HEK293T (cell line): ENCODE results near the gene TEX264.

ENCODE experiments used
- CTCF ChIA-PET: fragments of 350-600 bp; formaldehyde crosslinking; extraction: SDS; loops from one replicate; lab custom pipeline; 2021; ENCODE audit warnings: antibody characterized with exemption, inconsistent platforms; lab: Yijun Ruan, JAX
- POLR2A ChIA-PET: fragments of 350-600 bp; formaldehyde crosslinking; extraction: SDS; loops from one replicate; lab custom pipeline; 2020; ENCODE audit warnings: antibody characterized with exemption, inconsistent platforms; lab: Yijun Ruan, JAX
- DNase-seq: peaks from one replicate; pipeline ENCODE4 v3.0.0; 2012; ENCODE audit warnings: mixed read lengths; ENCODE audit errors: extremely low spot score
- ARNT ChIP-seq: fragments of 450-650 bp; IDR thresholded peaks from 2 replicates; pipeline ENCODE4 v1.6.1; 2017; ENCODE audit warnings: mild to moderate bottlenecking
- BHLHE40 ChIP-seq: fragments of 450-650 bp; IDR thresholded peaks from 2 replicates; pipeline ENCODE4 v1.6.1; 2016; ENCODE audit warnings: mild to moderate bottlenecking, moderate library complexity, borderline replicate concordance
- CTBP1 ChIP-seq: fragments of 450-650 bp; IDR thresholded peaks from 2 replicates; pipeline ENCODE4 v1.6.1; 2016; ENCODE audit warnings: borderline replicate concordance
- ELF4 ChIP-seq: fragments of 450-650 bp; IDR thresholded peaks from 2 replicates; pipeline ENCODE4 v1.6.1; 2017; ENCODE audit warnings: antibody characterized with exemption
- FOXA1 ChIP-seq: fragments of 450-650 bp; IDR thresholded peaks from 2 replicates; pipeline ENCODE4 v1.6.1; 2016; ENCODE audit warnings: mild to moderate bottlenecking
- FOXK2 ChIP-seq: fragments of 450-650 bp; IDR thresholded peaks from 2 replicates; pipeline ENCODE4 v1.6.1; 2016; ENCODE audit warnings: mild to moderate bottlenecking
- FOXM1 ChIP-seq: fragments of 450-650 bp; IDR thresholded peaks from 2 replicates; pipeline ENCODE4 v1.6.1; 2017; ENCODE audit warnings: mild to moderate bottlenecking, borderline replicate concordance
- HDGF ChIP-seq: fragments of 450-650 bp; IDR thresholded peaks from 2 replicates; pipeline ENCODE4 v1.6.1; 2017; ENCODE audit warnings: antibody characterized with exemption, borderline replicate concordance
- L3MBTL2 ChIP-seq: fragments of 450-650 bp; conservative IDR thresholded peaks from 2 replicates; pipeline ENCODE4 v1.6.1; 2016; ENCODE audit warnings: mild to moderate bottlenecking
- LEF1 ChIP-seq: fragments of 450-650 bp; IDR thresholded peaks from 2 replicates; pipeline ENCODE4 v1.6.1; 2017; ENCODE audit warnings: mild to moderate bottlenecking, borderline replicate concordance
- NFRKB ChIP-seq: fragments of 450-650 bp; IDR thresholded peaks from 2 replicates; pipeline ENCODE4 v1.6.1; 2016; ENCODE audit warnings: mild to moderate bottlenecking, moderate library complexity
- PKNOX1 ChIP-seq: fragments of 450-650 bp; IDR thresholded peaks from 2 replicates; pipeline ENCODE4 v1.6.1; 2016
- SP1 ChIP-seq: fragments of 450-650 bp; IDR thresholded peaks from 2 replicates; pipeline ENCODE4 v1.6.1; 2017
- SUZ12 ChIP-seq: fragments of 450-650 bp; IDR thresholded peaks from 2 replicates; pipeline ENCODE4 v1.6.1; 2016; ENCODE audit warnings: mild to moderate bottlenecking
- TARDBP ChIP-seq: fragments of 450-650 bp; IDR thresholded peaks from 2 replicates; pipeline ENCODE4 v1.6.1; 2016
- ZNF384 ChIP-seq: fragments of 450-650 bp; IDR thresholded peaks from 2 replicates; pipeline ENCODE4 v1.6.1; 2016

TEX264 gene

GRCh38 chr3:51679318-51679717 lies 8.3 kb downstream of the TEX264 start:
- CTCF ChIA-PET: interaction anchor here (0.9 to 1.2 kb wide), 3 partner anchors 9 to 1018 kb away, joined by 3 to 4 read pairs (median 4); no protein-coding TSS in a partner anchor
- TF ChIP-seq FOXK2 (no peak), FOXM1 (no peak), TARDBP (no peak), SUZ12 (no peak), SP1 (no peak), LEF1 (no peak), ZNF384 (no peak), HDGF (no peak), ELF4 (no peak), FOXA1 (no peak)
- POLR2A ChIA-PET: interaction anchor here (3.6 kb wide), 1 partner anchor 179 kb away, joined by 29 read pairs; the partner anchor contains the start of gene DCAF1

DNA sequence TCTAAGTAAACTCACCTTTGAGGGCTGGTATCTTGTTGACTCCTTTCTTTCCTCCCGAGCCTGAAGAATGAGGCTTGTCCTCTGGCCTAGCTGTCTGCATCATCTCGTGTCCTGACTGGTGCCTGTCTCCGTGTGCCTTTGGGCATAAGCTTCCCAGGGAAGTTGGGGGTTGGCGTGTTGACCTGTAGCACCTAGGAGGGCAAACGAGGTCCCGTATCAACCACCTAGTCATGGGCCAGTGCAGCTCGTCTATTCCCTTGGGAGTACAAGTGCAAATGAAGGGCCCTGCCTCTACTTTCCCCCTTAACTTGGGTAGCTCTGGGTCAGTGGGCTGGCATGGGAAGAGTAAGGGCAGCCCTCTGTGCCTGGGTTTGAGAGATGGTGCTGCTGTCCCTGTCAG lies 8.7 kb downstream of the TEX264 start:
- ChIA-PET CTCF (interaction anchor here (0.9 to 1.2 kb wide), 3 partner anchors 10 to 1018 kb away, joined by 3 to 4 read pairs (median 4); no protein-coding TSS in a partner anchor), POLR2A (interaction anchor here (1.3 to 3.6 kb wide), 2 partner anchors 14 to 179 kb away, joined by 4 to 29 read pairs; partner anchors contain the start of gene DCAF1)
- no peak for TF ChIP-seq L3MBTL2
- TF ChIP-seq BHLHE40: no peak
- no peak for TF ChIP-seq ELF4
- no peak for TF ChIP-seq HDGF
- no peak for TF ChIP-seq TARDBP
- TF ChIP-seq LEF1: no peak
- TF ChIP-seq NFRKB: no peak
- TF ChIP-seq ZNF384: no peak
- no peak for TF ChIP-seq SP1
- no peak for TF ChIP-seq ARNT
- TF ChIP-seq SUZ12: no peak
- no peak for TF ChIP-seq FOXM1
- no peak for TF ChIP-seq CTBP1
- TF ChIP-seq PKNOX1: no peak
- TF ChIP-seq FOXA1: no peak
- TF ChIP-seq FOXK2: no peak
- DNase-seq: no peak

More at GRCh38 chr3:51679318-51679717, 8.3 kb downstream of the TEX264 start:
- DNase-seq: no peak

GRCh38 chr3:51680196-51680595 lies 9.1 kb downstream of the TEX264 start:
- POLR2A ChIA-PET: interaction anchor here (1.3 to 3.6 kb wide), 2 partner anchors 15 to 180 kb away, joined by 4 to 29 read pairs; partner anchors contain the start of gene DCAF1
- CTCF ChIA-PET: no interaction called here
- no peak for TF ChIP-seq PKNOX1
- TF ChIP-seq SUZ12: no peak
- no peak for TF ChIP-seq FOXA1
- no peak for TF ChIP-seq TARDBP
- TF ChIP-seq BHLHE40: no peak
- no peak for TF ChIP-seq L3MBTL2
- no peak for TF ChIP-seq SP1
- no peak for TF ChIP-seq CTBP1
- TF ChIP-seq LEF1: no peak
- no peak for TF ChIP-seq ARNT
- TF ChIP-seq NFRKB: no peak
- no peak for TF ChIP-seq ZNF384
- no peak for TF ChIP-seq FOXK2
- TF ChIP-seq HDGF: no peak
- TF ChIP-seq ELF4: no peak
- no peak for TF ChIP-seq FOXM1
- no peak for DNase-seq

GRCh38 chr3:51680663-51681230 lies 9.7 kb downstream of the TEX264 start:
- no peak for DNase-seq
- CTCF ChIA-PET: interaction anchor here (1.0 to 2.1 kb wide), 4 partner anchors 9 to 291 kb away, joined by 3 to 19 read pairs (median 10); partner anchors contain the start of gene TEX264
- POLR2A ChIA-PET: interaction anchor here (1.3 to 3.6 kb wide), 3 partner anchors 9 to 180 kb away, joined by 4 to 29 read pairs (median 16); partner anchors contain the start of genes DCAF1 and TEX264
- no peak for TF ChIP-seq HDGF
- TF ChIP-seq ARNT: no peak
- TF ChIP-seq ZNF384: no peak
- no peak for TF ChIP-seq SUZ12

GRCh38 chr3:51681453-51681852 lies 10.4 kb downstream of the TEX264 start:
- no peak for DNase-seq
- CTCF ChIA-PET: interaction anchor here (1.0 to 2.1 kb wide), 7 partner anchors 8 to 292 kb away, joined by 3 to 19 read pairs (median 6); partner anchors contain the start of genes DCAF1 and TEX264
- TF ChIP-seq SUZ12 (no peak), FOXA1 (no peak)
- POLR2A ChIA-PET: interaction anchor here (2.4 to 3.6 kb wide), 2 partner anchors 10 to 181 kb away, joined by 16 to 29 read pairs; partner anchors contain the start of genes DCAF1 and TEX264

- POLR2A ChIA-PET: interaction anchor here (2.4 to 3.6 kb wide), 2 partner anchors 11 to 182 kb away, joined by 16 to 29 read pairs; partner anchors contain the start of genes DCAF1 and TEX264
- DNase-seq: peak; percentile 77
- CTCF ChIA-PET: interaction anchor here (0.6 to 2.1 kb wide), 12 partner anchors 9 to 1070 kb away, joined by 3 to 19 read pairs (median 5); partner anchors contain the start of genes DCAF1 and TEX264
- no peak for TF ChIP-seq FOXM1
- no peak for TF ChIP-seq FOXA1
- TF ChIP-seq ARNT: no peak
- no peak for TF ChIP-seq L3MBTL2
- TF ChIP-seq CTBP1: no peak
- no peak for TF ChIP-seq PKNOX1
- TF ChIP-seq ELF4: no peak
- TF ChIP-seq SUZ12: no peak
- no peak for TF ChIP-seq TARDBP
- TF ChIP-seq SP1: no peak
- no peak for TF ChIP-seq ZNF384
- no peak for TF ChIP-seq BHLHE40
- no peak for TF ChIP-seq NFRKB
- TF ChIP-seq FOXK2: no peak
- TF ChIP-seq HDGF: no peak
- no peak for TF ChIP-seq LEF1
Measured at GRCh38 chr3:51682079-51682478, 11.0 kb downstream of the TEX264 start.
